ENCODE measurements around the gene PIEZO2. TPM values are rescaled to one million over a fixed set of nuclear protein-coding genes. Genes with fewer than 3 reads are reported as not detected.

Gene PIEZO2
- total RNA-seq, 4 donors from 2014 or later: 0.18 to 3.0 (median 0.21) TPM

GRCh38 chr18:11154368-11154989 lies 5.1 kb upstream of the PIEZO2 start:
- ATAC-seq: no peak
- H3K9me3 ChIP-seq: no peaks in the 10 kb centered on the region
- intact Hi-C loops (cut with DNase I; ENCODE audit: low total_unique reads) (loop anchor here (2.0 kb wide), 1 partner anchor 302 kb away; no protein-coding TSS in a partner anchor), in situ Hi-C loops (cut with MboI; ENCODE audit: low sequenced_read_pairs in 4 of 4) (loop anchor here (5.0 to 25.0 kb wide), 3 partner anchors 302 to 600 kb away; no protein-coding TSS in a partner anchor)
- TF ChIP-seq POLR2A (IDR thresholded peaks at IDR 0.05) (no peak), CTCF (IDR thresholded peaks at IDR 0.05 in 4 of 5, conservative IDR thresholded peaks at IDR 0.05 in 1 of 5) (peak in 4 of 5 experiments; percentile 40 to 52 (median 44))
- no peaks in the 10 kb centered on the region for H3K36me3 ChIP-seq
- no peaks in the 10 kb centered on the region for H3K4me1 ChIP-seq
- H3K27ac ChIP-seq: no peak overlapping the region
- no peak overlapping the region for H3K4me3 ChIP-seq
- no peaks in the 10 kb centered on the region for H3K27me3 ChIP-seq
- DNase-seq: no peak

GRCh38 chr18:11153097-11153496 lies 3.7 kb upstream of the PIEZO2 start:
- TF ChIP-seq POLR2A (IDR thresholded peaks at IDR 0.05) (no peak), CTCF (IDR thresholded peaks at IDR 0.05 in 4 of 5, conservative IDR thresholded peaks at IDR 0.05 in 1 of 5) (no peak)
- in situ Hi-C loops (cut with MboI; ENCODE audit: low sequenced_read_pairs in 4 of 4): loop anchor here (5.0 to 25.0 kb wide), 3 partner anchors 301 to 598 kb away; no protein-coding TSS in a partner anchor
- DNase-seq (no peak), ATAC-seq (no peak)
- peaks cover 0 to 6% of the 10 kb centered on the region in 2 donors for H3K4me1 ChIP-seq
- H3K9me3 ChIP-seq: no peaks in the 10 kb centered on the region
- H3K36me3 ChIP-seq: no peaks in the 10 kb centered on the region
- peaks cover 0 to 11% (median 11%) of the 10 kb centered on the region in 3 donors for H3K27me3 ChIP-seq
- intact Hi-C loops (cut with DNase I; ENCODE audit: low total_unique reads): no loop called here
- H3K27ac ChIP-seq: no peak overlapping the region
- no peak overlapping the region for H3K4me3 ChIP-seq

- H3K27me3 ChIP-seq: peaks cover 6 to 18% (median 15%) of the 10 kb centered on the region in 3 donors
- intact Hi-C loops (cut with DNase I; ENCODE audit: low total_unique reads) (no loop called here), in situ Hi-C loops (cut with MboI; ENCODE audit: low sequenced_read_pairs in 4 of 4) (loop anchor here (5.0 to 25.0 kb wide), 3 partner anchors 298 to 595 kb away; no protein-coding TSS in a partner anchor)
- peaks cover 0 to 6% of the 10 kb centered on the region in 2 donors for H3K4me1 ChIP-seq
- no peak for ATAC-seq
- H3K36me3 ChIP-seq: no peaks in the 10 kb centered on the region
- TF ChIP-seq CTCF (IDR thresholded peaks at IDR 0.05 in 4 of 5, conservative IDR thresholded peaks at IDR 0.05 in 1 of 5) (no peak), POLR2A (IDR thresholded peaks at IDR 0.05) (no peak)
- H3K4me3 ChIP-seq: no peak overlapping the region
- H3K9me3 ChIP-seq: no peaks in the 10 kb centered on the region
- no peak for DNase-seq
- H3K27ac ChIP-seq: no peak overlapping the region
Observed at GRCh38 chr18:11150271-11150615, 874 bp upstream of the PIEZO2 start.

GRCh38 chr18:11148680-11149440 lies 509 bp downstream of the PIEZO2 start:
- in situ Hi-C loops (cut with MboI; ENCODE audit: low sequenced_read_pairs in 4 of 4): loop anchor here in 1 of 4 donors (25.0 kb wide), 1 partner anchor 287 kb away; no protein-coding TSS in a partner anchor
- peaks cover 6 to 18% (median 15%) of the 10 kb centered on the region in 3 donors for H3K27me3 ChIP-seq
- DNase-seq: no peak

More at GRCh38 chr18:11148680-11149440, 509 bp downstream of the PIEZO2 start:
- H3K4me1 ChIP-seq: peaks cover 0 to 6% of the 10 kb centered on the region in 2 donors
- peak; percentile 13 to 38 for ATAC-seq
- intact Hi-C loops (cut with DNase I; ENCODE audit: low total_unique reads): loop anchor here (2.0 kb wide), 2 partner anchors 52 to 588 kb away; no protein-coding TSS in a partner anchor
- H3K27ac ChIP-seq: no peak overlapping the region
- H3K36me3 ChIP-seq: no peaks in the 10 kb centered on the region
- H3K9me3 ChIP-seq: no peaks in the 10 kb centered on the region
- TF ChIP-seq CTCF (IDR thresholded peaks at IDR 0.05 in 4 of 5, conservative IDR thresholded peaks at IDR 0.05 in 1 of 5) (no peak), POLR2A (IDR thresholded peaks at IDR 0.05) (no peak)
- peak overlapping the region; percentile 53 to 63 (median 62) for H3K4me3 ChIP-seq
